ENCODE measurements around the gene PRR3.

PRR3 gene

GRCh38 chr6:30571075-30571761 lies 14.1 kb downstream of the PRR3 start, which contains the start of gene ABCF1:
ABCF1 (plus strand) TSS chr6:30571442; CDS start chr6:30571488, 46 bp downstream.
- DNase-seq (ENCODE audit: low read depth in 2 of 2) = peak; percentile 98 to 99

GRCh38 chr6:30571762-30572082 lies 14.6 kb downstream of the PRR3 start:
- DNase-seq (ENCODE audit: low read depth in 2 of 2) = no peak

- DNase-seq (ENCODE audit: low read depth in 2 of 2) = no peak
These were observed 15.1 kb downstream of the PRR3 start for GRCh38 chr6:30572148-30572547.

- no peak for DNase-seq (ENCODE audit: low read depth in 2 of 2)
These were observed 16.0 kb downstream of the PRR3 start for GRCh38 chr6:30573113-30573512.

GRCh38 chr6:30578051-30578450 lies 21.0 kb downstream of the PRR3 start:
- DNase-seq (ENCODE audit: low read depth in 2 of 2) = no peak

GRCh38 chr6:30583921-30584320 lies 26.8 kb downstream of the PRR3 start:
- no peak for DNase-seq (ENCODE audit: low read depth in 2 of 2)

- no peak for DNase-seq (ENCODE audit: low read depth in 2 of 2)
These were observed 32.8 kb downstream of the PRR3 start for GRCh38 chr6:30589754-30590358.

- no peak for DNase-seq (ENCODE audit: low read depth in 2 of 2)
These were observed 33.4 kb downstream of the PRR3 start for GRCh38 chr6:30590509-30590908.

GRCh38 chr6:30591008-30591407 lies 33.9 kb downstream of the PRR3 start:
- DNase-seq (ENCODE audit: low read depth in 2 of 2) = no peak

GRCh38 chr6:30592287-30592686 lies 35.2 kb downstream of the PRR3 start:
- DNase-seq (ENCODE audit: low read depth in 2 of 2) = no peak

- peak; percentile 57 to 63 for DNase-seq (ENCODE audit: low read depth in 2 of 2)
These were observed 40.4 kb downstream of the PRR3 start for GRCh38 chr6:30597315-30598144.

- no peak for DNase-seq (ENCODE audit: low read depth in 2 of 2)
These were observed 42.0 kb downstream of the PRR3 start for GRCh38 chr6:30598912-30599624.

- no peak for DNase-seq (ENCODE audit: low read depth in 2 of 2)
These were observed 42.7 kb downstream of the PRR3 start for GRCh38 chr6:30599625-30600324.

GRCh38 chr6:30600451-30600961 lies 43.4 kb downstream of the PRR3 start:
- no peak for DNase-seq (ENCODE audit: low read depth in 2 of 2)

GRCh38 chr6:30601436-30601814 lies 44.3 kb downstream of the PRR3 start:
- no peak for DNase-seq (ENCODE audit: low read depth in 2 of 2)

- DNase-seq (ENCODE audit: low read depth in 2 of 2) = no peak
These were observed 44.9 kb downstream of the PRR3 start for GRCh38 chr6:30601815-30602641.

GRCh38 chr6:30603961-30604360 lies 46.9 kb downstream of the PRR3 start:
- no peak for DNase-seq (ENCODE audit: low read depth in 2 of 2)

- no peak for DNase-seq (ENCODE audit: low read depth in 2 of 2)
These were observed 53.0 kb downstream of the PRR3 start for GRCh38 chr6:30610065-30610464.

- no peak for DNase-seq (ENCODE audit: low read depth in 2 of 2)
These were observed 54.2 kb downstream of the PRR3 start for GRCh38 chr6:30611150-30611855.

GRCh38 chr6:30611856-30612194 lies 54.7 kb downstream of the PRR3 start:
- no peak for DNase-seq (ENCODE audit: low read depth in 2 of 2)
